ENCODE results near the gene CYP11A1.

CYP11A1 gene

DNA sequence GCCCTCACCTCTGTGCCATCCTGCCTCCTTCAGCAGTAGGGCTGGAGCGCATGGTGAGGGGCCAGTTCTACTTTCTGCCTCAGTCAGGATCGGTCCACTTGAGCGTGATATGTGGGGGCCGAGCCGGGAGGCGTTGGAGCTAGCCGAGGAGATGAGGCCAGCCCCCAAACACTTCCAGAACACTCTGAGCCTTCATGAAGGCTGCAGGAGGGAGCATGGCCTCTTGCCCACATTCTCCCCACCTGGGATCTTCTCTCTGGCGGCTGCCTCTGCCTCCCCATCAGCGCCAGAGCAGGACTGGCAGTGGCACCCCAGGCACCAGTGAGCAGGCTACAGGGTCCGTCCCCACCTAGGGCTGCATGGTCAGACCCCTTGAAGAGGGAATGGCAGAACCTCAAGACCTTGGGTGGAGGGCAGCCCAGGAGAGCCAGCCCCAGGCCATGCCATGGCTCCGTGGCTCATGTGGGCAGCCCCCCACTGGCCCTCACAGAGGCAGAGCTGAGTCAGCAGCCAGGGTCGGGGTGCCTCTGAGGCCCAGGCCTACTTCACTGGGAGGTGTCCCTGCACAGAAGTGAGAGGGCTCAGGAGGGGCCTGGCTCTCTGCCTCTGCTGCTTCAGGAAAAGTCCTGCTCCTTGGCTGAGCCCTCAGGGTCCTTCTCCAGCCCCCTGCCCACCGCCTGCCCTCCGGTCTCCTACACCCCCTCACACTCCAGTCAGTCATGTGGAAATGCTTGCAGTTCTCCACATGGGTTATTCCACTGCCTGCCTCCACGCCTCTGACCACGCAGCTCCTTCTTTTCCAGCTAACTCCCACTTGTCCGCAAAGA is 28.1 kb upstream of the CYP11A1 start:
- TF ChIP-seq, protein P1, sequence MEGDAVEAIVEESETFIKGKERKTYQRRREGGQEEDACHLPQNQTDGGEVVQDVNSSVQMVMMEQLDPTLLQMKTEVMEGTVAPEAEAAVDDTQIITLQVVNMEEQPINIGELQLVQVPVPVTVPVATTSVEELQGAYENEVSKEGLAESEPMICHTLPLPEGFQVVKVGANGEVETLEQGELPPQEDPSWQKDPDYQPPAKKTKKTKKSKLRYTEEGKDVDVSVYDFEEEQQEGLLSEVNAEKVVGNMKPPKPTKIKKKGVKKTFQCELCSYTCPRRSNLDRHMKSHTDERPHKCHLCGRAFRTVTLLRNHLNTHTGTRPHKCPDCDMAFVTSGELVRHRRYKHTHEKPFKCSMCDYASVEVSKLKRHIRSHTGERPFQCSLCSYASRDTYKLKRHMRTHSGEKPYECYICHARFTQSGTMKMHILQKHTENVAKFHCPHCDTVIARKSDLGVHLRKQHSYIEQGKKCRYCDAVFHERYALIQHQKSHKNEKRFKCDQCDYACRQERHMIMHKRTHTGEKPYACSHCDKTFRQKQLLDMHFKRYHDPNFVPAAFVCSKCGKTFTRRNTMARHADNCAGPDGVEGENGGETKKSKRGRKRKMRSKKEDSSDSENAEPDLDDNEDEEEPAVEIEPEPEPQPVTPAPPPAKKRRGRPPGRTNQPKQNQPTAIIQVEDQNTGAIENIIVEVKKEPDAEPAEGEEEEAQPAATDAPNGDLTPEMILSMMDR (IDR thresholded peaks at IDR 0.05; ENCODE audit: low read depth, low read length): no peak
- DNase-seq: no peak
- H3K36me3 ChIP-seq: no peaks in the 10 kb centered on the region
- H3K4me3 ChIP-seq (ENCODE audit: low read depth, low read length): no peak overlapping the region
- no peaks in the 10 kb centered on the region for H3K27me3 ChIP-seq
- H3K9me3 ChIP-seq: no peaks in the 10 kb centered on the region
- no peaks in the 10 kb centered on the region for H3K4me1 ChIP-seq

DNA sequence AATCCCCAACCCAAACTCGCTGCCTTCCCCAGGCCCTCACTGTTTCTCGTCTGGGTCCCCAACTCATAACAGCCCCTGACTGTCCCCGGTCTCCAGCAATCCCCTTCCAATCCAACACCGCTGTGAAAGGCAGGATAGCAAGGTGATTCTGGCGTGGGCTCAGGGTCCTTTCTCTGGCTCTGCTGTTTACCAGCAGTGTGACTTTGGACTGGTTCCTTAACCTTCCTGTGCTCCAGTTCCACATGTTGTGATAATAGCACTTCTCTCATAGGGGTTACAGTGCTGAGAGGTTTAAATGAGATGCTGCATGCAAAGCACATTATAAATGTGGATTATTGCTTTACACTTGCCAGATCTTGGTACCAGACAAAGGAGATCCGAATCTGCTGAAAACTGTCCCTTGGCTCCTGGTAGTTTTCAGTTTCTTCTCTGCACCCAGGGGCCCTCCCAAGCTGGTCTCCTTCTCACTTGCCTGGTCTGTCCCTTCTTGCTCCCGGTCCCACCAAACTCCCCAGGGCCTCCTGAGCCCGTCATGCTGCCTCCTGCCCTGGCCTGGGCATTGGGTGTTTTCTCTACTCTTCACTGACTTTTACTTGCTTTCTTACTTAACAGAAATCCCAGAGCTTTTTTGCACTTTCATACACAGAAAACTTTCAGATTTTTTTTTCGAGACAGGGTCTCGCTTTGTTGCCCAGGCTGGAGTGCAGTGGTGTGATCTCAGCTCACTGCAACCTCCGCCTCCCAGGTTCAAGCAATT is 26.8 kb upstream of the CYP11A1 start:
- no peaks in the 10 kb centered on the region for H3K36me3 ChIP-seq

DNA sequence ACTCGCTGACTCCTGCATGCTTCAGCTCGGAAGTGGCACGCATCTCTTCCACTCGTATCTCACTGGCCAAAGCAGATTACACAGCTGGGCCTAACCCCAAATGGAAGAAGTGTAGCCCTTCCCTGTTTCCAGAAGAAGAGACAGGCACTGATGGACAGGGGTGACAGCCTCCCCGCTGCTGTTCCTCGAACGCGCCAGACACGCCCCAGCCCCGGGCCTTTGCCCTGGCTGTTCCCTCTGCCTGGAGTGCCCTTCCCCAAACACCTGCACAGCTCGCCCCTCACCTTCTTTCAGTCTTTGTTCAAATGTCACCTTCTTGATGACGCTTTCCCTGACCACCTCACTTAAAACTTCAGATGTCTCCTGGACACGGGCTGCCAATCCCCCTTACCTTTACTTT is 26.0 kb upstream of the CYP11A1 start:
- no peaks in the 10 kb centered on the region for H3K36me3 ChIP-seq
- no peak for DNase-seq
- H3K4me1 ChIP-seq: no peaks in the 10 kb centered on the region
- TF ChIP-seq, protein P1 (IDR thresholded peaks at IDR 0.05; ENCODE audit: low read depth, low read length): no peak
- H3K9me3 ChIP-seq: no peaks in the 10 kb centered on the region
- no peaks in the 10 kb centered on the region for H3K27me3 ChIP-seq
- H3K4me3 ChIP-seq (ENCODE audit: low read depth, low read length): no peak overlapping the region

More for the DNA sequence above, 26.8 kb upstream of the CYP11A1 start:
- no peak for DNase-seq
- H3K4me1 ChIP-seq: no peaks in the 10 kb centered on the region
- H3K9me3 ChIP-seq: no peaks in the 10 kb centered on the region
- no peaks in the 10 kb centered on the region for H3K27me3 ChIP-seq
- TF ChIP-seq, protein P1 (IDR thresholded peaks at IDR 0.05; ENCODE audit: low read depth, low read length): no peak
- no peak overlapping the region for H3K4me3 ChIP-seq (ENCODE audit: low read depth, low read length)

DNA sequence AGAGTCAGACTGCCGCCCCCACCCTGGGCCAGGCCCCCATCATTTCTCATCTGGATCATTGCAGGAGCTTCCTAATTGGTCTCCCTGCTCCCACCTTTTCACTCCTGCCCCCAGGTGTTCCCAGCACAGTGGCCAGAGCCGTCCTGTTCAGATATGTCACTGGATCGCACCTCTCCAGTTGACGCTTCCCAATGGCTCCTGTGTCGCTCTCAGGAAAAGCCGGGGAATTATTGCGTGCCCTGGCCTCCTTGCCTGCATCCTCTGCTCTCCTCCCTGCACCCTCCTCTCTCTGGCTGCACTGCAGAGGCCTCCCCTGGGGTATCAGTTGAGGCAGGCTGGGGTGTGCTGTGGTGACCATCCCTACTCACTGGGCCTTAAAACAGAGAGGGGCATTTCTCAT is 25.5 kb upstream of the CYP11A1 start:
- Histone ChIP-seq H3K36me3 (no peaks in the 10 kb centered on the region), H3K4me1 (no peaks in the 10 kb centered on the region), H3K9me3 (no peaks in the 10 kb centered on the region), H3K27me3 (no peaks in the 10 kb centered on the region), H3K4me3 (ENCODE audit: low read depth, low read length) (no peak overlapping the region)
- no peak for DNase-seq
- TF ChIP-seq, protein P1 (IDR thresholded peaks at IDR 0.05; ENCODE audit: low read depth, low read length): no peak

DNA sequence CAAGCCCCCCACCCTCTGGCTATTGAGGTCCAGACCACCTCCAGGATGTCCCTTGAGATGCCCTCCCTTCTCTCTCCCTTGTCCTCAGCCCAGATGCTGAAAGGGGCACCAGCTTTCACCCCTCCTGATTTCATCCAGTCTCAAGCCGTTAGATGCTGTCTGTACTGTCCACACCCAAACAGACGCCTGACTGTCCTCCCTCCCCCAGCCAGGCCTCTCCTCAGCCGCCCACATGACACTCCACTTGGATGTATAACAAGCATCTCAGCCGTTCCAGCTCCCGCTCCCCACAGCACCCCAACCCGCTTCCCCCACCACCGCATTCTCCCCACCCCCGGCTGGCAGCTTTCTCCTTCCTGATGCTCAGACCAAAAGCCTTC is 25.0 kb upstream of the CYP11A1 start:
- Histone ChIP-seq H3K36me3 (no peaks in the 10 kb centered on the region), H3K9me3 (no peaks in the 10 kb centered on the region), H3K27me3 (no peaks in the 10 kb centered on the region), H3K4me1 (no peaks in the 10 kb centered on the region), H3K4me3 (ENCODE audit: low read depth, low read length) (no peak overlapping the region)
- TF ChIP-seq, protein P1 (IDR thresholded peaks at IDR 0.05; ENCODE audit: low read depth, low read length): no peak
- no peak for DNase-seq

Measured in BE2C (cell line).